ENCODE measurements around the gene ERCC6. TPM values are rescaled to one million over a fixed set of nuclear protein-coding genes. Genes with fewer than 3 reads are reported as not detected.
A peak's percentile ranks its signal among the peaks of the same experiment; 100 is the strongest.

The ERCC6 gene
- total and polyA plus RNA-seq, 10 of the 15 experiments (the other 5 are each of a cell fraction or from before 2014, with no cell fraction given) = 4.3 to 15.6 (median 7.8) TPM

DNA sequence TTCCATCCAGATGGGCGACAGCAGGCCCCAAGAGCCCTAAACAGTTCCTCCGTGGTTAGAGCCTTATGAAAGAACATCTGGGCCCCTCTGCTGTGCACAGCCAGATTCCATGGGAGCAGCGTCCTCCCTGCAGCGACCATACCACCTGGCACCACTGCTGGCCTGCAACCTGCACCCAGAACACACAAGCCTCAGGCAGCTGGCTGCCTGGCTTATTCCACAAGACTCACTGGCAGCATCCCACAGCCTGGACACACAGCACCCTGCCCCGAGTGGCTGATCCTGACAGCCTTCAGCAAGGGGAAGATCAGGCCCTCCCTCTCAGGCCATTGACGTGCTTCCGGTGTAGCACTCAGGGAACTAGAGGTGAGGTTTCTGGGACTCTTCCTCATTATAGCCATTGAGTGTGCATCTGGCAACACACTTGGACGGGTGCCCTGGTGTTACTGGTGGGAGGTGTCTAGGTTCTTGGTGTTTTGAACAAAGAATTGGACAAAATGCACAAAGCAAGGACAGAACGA is 33.7 kb upstream of the ERCC6 start (continued):
- TF ChIP-seq, protein P1, sequence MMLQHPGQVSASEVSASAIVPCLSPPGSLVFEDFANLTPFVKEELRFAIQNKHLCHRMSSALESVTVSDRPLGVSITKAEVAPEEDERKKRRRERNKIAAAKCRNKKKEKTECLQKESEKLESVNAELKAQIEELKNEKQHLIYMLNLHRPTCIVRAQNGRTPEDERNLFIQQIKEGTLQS (IDR thresholded peaks at IDR 0.05; ENCODE audit: borderline replicate concordance, extremely low read depth, low read depth, low read length) = no peak
- TF ChIP-seq RB1 (IDR thresholded peaks at IDR 0.05; ENCODE audit: borderline replicate concordance) = no peak
- TF ChIP-seq RBBP5 (conservative IDR thresholded peaks at IDR 0.05) = no peak
- no peak for TF ChIP-seq EP300 (IDR thresholded peaks at IDR 0.05; ENCODE audit: borderline replicate concordance in 1 of 2, control insufficient read depth in 1 of 2, low read depth in 2 of 2, low read length in 2 of 2)
- no peak for TF ChIP-seq KDM1A (IDR thresholded peaks at IDR 0.05; ENCODE audit: borderline replicate concordance)

DNA sequence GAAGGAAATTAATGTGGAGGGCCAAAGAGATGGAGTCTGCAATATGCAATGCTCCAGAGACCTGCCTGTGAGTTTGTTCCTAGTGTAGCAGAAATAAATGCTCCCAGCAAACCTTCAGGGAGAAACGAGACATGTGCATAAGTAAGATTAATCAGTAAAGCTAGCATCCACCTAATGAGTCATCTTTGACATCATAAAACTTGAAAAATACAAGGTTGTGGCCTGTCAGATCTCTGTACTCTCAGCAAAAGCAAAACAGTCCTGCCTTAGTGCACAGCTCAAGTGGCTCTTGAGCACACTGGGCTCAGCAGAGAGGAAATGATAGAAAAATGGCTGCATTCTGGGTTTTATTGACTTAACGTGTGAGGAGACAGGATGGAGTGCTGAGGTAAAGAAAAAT is 32.5 kb upstream of the ERCC6 start:
- no peak overlapping the region for H3K4me2 ChIP-seq (ENCODE audit: control insufficient read depth, insufficient read depth)
- ChIA-PET CTCF (no interaction called here), POLR2A (no interaction called here), SMC1A (ENCODE audit: uncharacterized antibody, unreplicated experiment) (no interaction called here), RAD21 (ENCODE audit: unreplicated experiment) (no interaction called here)
- in situ Hi-C loops (cut with MboI) (no loop called here), intact Hi-C loops (cut with micrococcal nuclease; ENCODE audit: unreplicated experiment) (no loop called here)
- H2AFZ ChIP-seq (ENCODE audit: control insufficient read depth, low read depth, low read length) = no peak overlapping the region
- ATAC-seq (0 out of 3 replicates have a peak, but pooled peaks have one; percentile 27), DNase-seq (ENCODE audit: low read depth, low spot score) (no peak), FAIRE-seq (no peak)
- no peaks in the 10 kb centered on the region for H3K4me1 ChIP-seq (ENCODE audit: control insufficient read depth, insufficient read depth, low read length)
- no peak overlapping the region for H3K27ac ChIP-seq (ENCODE audit: control insufficient read depth, insufficient read depth)
- peaks cover 2% of the 10 kb centered on the region; the same call in 2 of the 3 replicates for H3K9me3 ChIP-seq (replicated peaks; ENCODE audit: control insufficient read depth, insufficient read depth, low read length)
- TF ChIP-seq TARDBP (IDR thresholded peaks at IDR 0.05; ENCODE audit: borderline replicate concordance) (no peak), CBX5 (IDR thresholded peaks at IDR 0.05; ENCODE audit: low read depth) (no peak), EGR1 (IDR thresholded peaks at IDR 0.05; ENCODE audit: borderline replicate concordance in 1 of 2, low read depth in 2 of 2, low read length in 2 of 2) (no peak)
- TF ChIP-seq, protein P2, sequence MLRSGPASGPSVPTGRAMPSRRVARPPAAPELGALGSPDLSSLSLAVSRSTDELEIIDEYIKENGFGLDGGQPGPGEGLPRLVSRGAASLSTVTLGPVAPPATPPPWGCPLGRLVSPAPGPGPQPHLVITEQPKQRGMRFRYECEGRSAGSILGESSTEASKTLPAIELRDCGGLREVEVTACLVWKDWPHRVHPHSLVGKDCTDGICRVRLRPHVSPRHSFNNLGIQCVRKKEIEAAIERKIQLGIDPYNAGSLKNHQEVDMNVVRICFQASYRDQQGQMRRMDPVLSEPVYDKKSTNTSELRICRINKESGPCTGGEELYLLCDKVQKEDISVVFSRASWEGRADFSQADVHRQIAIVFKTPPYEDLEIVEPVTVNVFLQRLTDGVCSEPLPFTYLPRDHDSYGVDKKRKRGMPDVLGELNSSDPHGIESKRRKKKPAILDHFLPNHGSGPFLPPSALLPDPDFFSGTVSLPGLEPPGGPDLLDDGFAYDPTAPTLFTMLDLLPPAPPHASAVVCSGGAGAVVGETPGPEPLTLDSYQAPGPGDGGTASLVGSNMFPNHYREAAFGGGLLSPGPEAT (IDR thresholded peaks at IDR 0.05; ENCODE audit: low read depth) = no peak
- H3K27me3 ChIP-seq (replicated peaks in 1 of 2; ENCODE audit: control insufficient read depth in 2 of 2, insufficient read depth in 2 of 2, low read length in 1 of 2) = no peaks in the 10 kb centered on the region
- H4K20me1 ChIP-seq (ENCODE audit: control insufficient read depth, insufficient read depth) = no peaks in the 10 kb centered on the region
- no peaks in the 10 kb centered on the region for H3K79me2 ChIP-seq (ENCODE audit: control insufficient read depth, insufficient read depth, low read length)
- BruUV-seq (replicated peaks) = no TSS peak
- H3K4me3 ChIP-seq = no peak overlapping the region
- H3K36me3 ChIP-seq (ENCODE audit: control insufficient read depth in 2 of 2, insufficient read depth in 2 of 2, low read length in 1 of 2) = no peaks in the 10 kb centered on the region
- WGBS (ENCODE audit: insufficient coverage, insufficient replicate concordance, low lambda C conversion rate, missing lambda C conversion rate) = 4% methylated on average over 2 of the region's 2 CpGs
- H3K9ac ChIP-seq (ENCODE audit: control insufficient read depth, insufficient read depth, low read length) = no peak overlapping the region

Data from GM12878 (cell line).